ENCODE results near the gene HIP1.

DNA sequence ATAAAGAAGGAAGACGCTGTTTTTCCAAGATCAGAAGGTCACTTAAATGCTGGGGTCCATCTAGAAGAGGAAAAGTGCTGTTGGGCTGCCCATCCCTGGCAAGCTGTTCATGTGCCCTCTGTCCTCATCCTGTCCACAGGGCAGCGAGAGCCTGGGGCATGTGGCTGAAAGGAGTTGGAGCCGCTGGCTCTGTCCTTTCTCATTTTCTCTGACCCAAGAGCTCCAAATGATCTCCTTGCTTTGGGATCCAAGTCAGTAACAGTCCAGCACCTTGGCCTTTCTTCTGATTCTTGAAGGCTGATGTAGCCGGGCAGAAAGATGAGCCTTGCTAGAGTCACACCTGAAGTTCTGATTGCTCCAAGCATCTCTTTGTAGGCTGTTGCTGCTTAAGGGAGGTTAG, 202.2 kb downstream of the HIP1 start:
- TF ChIP-seq GATA2 (IDR thresholded peaks at IDR 0.05; ENCODE audit: low read depth, low read length): no peak
- no peak for TF ChIP-seq GATA3 (IDR thresholded peaks at IDR 0.05; ENCODE audit: low read depth, low read length)

All from SH-SY5Y (cell line).